ENCODE results near the gene SORL1.

SORL1 gene

DNA sequence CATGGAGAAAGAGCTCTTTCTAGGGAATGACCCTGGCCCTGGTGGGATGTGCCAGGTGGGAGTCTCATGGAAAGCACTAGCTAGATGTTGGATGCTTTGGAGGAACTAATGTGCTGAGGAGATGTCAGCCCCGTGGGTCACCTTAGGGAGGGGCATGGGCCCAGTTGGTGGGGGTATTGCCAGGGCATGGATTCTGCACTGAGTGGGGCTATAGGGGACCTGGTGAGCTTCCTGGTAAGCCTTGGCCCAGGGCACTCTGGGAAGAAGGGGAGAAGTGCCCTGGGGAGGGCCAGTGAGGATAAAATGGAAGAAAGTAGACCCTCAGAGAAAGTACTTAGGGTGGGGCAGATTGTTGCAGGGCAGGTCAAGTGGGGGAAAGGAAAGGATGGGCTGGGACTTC lies 65.9 kb downstream of the SORL1 start:
- DNase-seq (ENCODE audit: low spot score) = no peak
- no peak overlapping the region for H3K4me3 ChIP-seq
- no peak overlapping the region for H3K27ac ChIP-seq
- TF ChIP-seq CTCF (IDR thresholded peaks at IDR 0.05) = no peak

GRCh38 chr11:121520243-121521144 lies 68.4 kb downstream of the SORL1 start:
- no peak for DNase-seq (ENCODE audit: low spot score)
- H3K27ac ChIP-seq = peak overlapping the region; percentile 54 to 77
- no peak overlapping the region for H3K4me3 ChIP-seq
- TF ChIP-seq CTCF (IDR thresholded peaks at IDR 0.05) = no peak

- no peak for TF ChIP-seq CTCF (IDR thresholded peaks at IDR 0.05)
- no peak for DNase-seq (ENCODE audit: low spot score)
- Histone ChIP-seq H3K27ac (peak overlapping the region; percentile 47 to 77), H3K4me3 (no peak overlapping the region)
Observed at GRCh38 chr11:121521145-121522042, 69.3 kb downstream of the SORL1 start.

DNA sequence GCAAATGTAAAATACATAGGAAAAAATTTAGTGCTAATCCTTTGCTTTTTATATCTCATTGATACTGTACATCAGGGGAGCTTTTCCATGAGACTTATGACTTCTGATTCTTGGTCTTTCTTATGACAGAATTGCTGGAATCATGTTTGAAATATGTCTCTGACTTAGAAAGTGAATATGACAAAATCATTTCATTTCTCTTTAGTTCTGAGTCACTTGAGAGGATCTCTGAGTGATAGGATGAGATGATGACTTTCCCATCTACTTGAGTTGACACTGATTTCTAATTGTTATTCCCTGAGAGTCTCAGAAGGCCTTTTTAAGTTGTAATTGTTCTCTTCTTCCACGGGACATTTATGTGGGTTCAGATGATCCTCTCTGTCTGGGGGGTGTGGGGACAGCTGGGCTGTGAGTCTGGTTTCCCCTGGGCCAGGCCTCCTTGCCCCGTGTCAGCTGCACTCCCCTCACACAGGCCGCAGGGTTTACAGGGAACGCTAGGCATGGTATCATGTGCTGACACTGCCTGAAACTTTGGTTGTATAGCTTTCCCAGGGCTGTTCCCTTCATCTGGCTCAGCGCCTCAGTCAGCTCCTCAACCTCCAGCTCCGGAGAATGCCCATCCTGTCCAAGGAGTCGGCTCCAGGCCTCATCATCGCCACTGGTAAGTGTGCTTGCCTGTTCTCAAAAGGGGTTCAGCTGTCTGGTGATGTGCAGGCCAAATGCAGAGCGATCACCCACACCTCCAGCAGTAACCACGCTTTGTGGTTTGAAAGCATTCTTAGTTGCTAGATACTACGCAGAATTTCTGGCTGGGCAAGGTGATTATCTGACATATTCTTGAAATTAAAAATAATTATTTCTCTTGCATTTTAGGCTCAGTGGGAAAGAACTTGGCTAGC lies 70.2 kb downstream of the SORL1 start:
- H3K27ac ChIP-seq = peak overlapping the region; percentile 47 to 49
- no peak for DNase-seq (ENCODE audit: low spot score)
- no peak overlapping the region for H3K4me3 ChIP-seq
- no peak for TF ChIP-seq CTCF (IDR thresholded peaks at IDR 0.05)

- TF ChIP-seq CTCF (IDR thresholded peaks at IDR 0.05) = no peak
- DNase-seq (ENCODE audit: low spot score) = no peak
- Histone ChIP-seq H3K27ac (peak overlapping the region; percentile 1 to 25), H3K4me3 (no peak overlapping the region)
Observed at GRCh38 chr11:121523581-121524232, 71.6 kb downstream of the SORL1 start.

- no peak overlapping the region for H3K4me3 ChIP-seq
- H3K27ac ChIP-seq = peak overlapping the region in 1 of 2 donors; percentile 25
- DNase-seq (ENCODE audit: low spot score) = no peak
- TF ChIP-seq CTCF (IDR thresholded peaks at IDR 0.05) = no peak
Observed at GRCh38 chr11:121524233-121524631, 72.1 kb downstream of the SORL1 start.
